HG03442 (cell line): ENCODE data around the gene CCDC141.
"Not testable (repeated sequence)": the region's sequence is repeated elsewhere in the genome, so short reads cannot be mapped to it uniquely, and the experiment has no call there.

Experiments
- ATAC-seq: cut with Tn5 transposase; IDR thresholded peaks from one replicate; pipeline ENCODE4 v1.9.1; 2021; ENCODE audit warnings: mild to moderate bottlenecking, moderate library complexity; ENCODE audit not compliant: unreplicated experiment

The CCDC141 gene

GRCh38 chr2:179049546-179050311 lies at the start of gene CCDC141:
Gene CCDC141 (minus strand): TSS chr2:179050137. CDS start chr2:179049941, 196 bp downstream.
- peak; percentile 66 for ATAC-seq

GRCh38 chr2:179098080-179098689 lies 48.2 kb upstream of the CCDC141 start:
- ATAC-seq: no peak

GRCh38 chr2:179097131-179097530 lies 47.2 kb upstream of the CCDC141 start:
- ATAC-seq: no peak

- peak; percentile 96 for ATAC-seq
These were observed 46.2 kb upstream of the CCDC141 start for GRCh38 chr2:179096090-179096489.

- not testable (repeated sequence) for ATAC-seq
These were observed 43.0 kb upstream of the CCDC141 start for GRCh38 chr2:179092912-179093311.

GRCh38 chr2:179082697-179083096 lies 32.8 kb upstream of the CCDC141 start:
- no peak for ATAC-seq

- no peak for ATAC-seq
These were observed 32.0 kb upstream of the CCDC141 start for GRCh38 chr2:179081954-179082353.

- ATAC-seq: no peak
These were observed 22.6 kb upstream of the CCDC141 start for GRCh38 chr2:179072527-179072926.

- no peak for ATAC-seq
These were observed 21.9 kb upstream of the CCDC141 start for GRCh38 chr2:179071810-179072355.

- no peak for ATAC-seq
These were observed 21.0 kb upstream of the CCDC141 start for GRCh38 chr2:179070895-179071294.

GRCh38 chr2:179069685-179070084 lies 19.7 kb upstream of the CCDC141 start:
- ATAC-seq: no peak

GRCh38 chr2:179068991-179069643 lies 19.2 kb upstream of the CCDC141 start:
- ATAC-seq: no peak

GRCh38 chr2:179059026-179059700 lies 9.2 kb upstream of the CCDC141 start:
- ATAC-seq: peak; percentile 83

- ATAC-seq: no peak
These were observed 7.8 kb upstream of the CCDC141 start for GRCh38 chr2:179057737-179058136.

GRCh38 chr2:179053568-179053967 lies 3.6 kb upstream of the CCDC141 start:
- not testable (repeated sequence) for ATAC-seq

GRCh38 chr2:179051250-179051649 lies 1.3 kb upstream of the CCDC141 start:
- ATAC-seq: no peak

- no peak for ATAC-seq
These were observed 818 bp upstream of the CCDC141 start for GRCh38 chr2:179050755-179051154.

- peak; percentile 36 for ATAC-seq
These were observed 763 bp downstream of the CCDC141 start for GRCh38 chr2:179049203-179049545.

- no peak for ATAC-seq
These were observed 1.8 kb downstream of the CCDC141 start for GRCh38 chr2:179048099-179048498.

- ATAC-seq: not testable (repeated sequence)
These were observed 4.3 kb downstream of the CCDC141 start for GRCh38 chr2:179045602-179046001.

GRCh38 chr2:179044500-179044899 lies 5.4 kb downstream of the CCDC141 start:
- ATAC-seq: no peak
